HG02870 (cell line): Measurements from ENCODE around the gene HRK.
A peak's percentile ranks its signal among the peaks of the same experiment; 100 is the strongest.

Experiments used
- ATAC-seq: cut with Tn5 transposase; IDR thresholded peaks from one replicate; pipeline ENCODE4 v1.9.1; 2021; ENCODE audit warnings: mild to moderate bottlenecking, moderate library complexity; ENCODE audit not compliant: unreplicated experiment

The HRK gene

DNA sequence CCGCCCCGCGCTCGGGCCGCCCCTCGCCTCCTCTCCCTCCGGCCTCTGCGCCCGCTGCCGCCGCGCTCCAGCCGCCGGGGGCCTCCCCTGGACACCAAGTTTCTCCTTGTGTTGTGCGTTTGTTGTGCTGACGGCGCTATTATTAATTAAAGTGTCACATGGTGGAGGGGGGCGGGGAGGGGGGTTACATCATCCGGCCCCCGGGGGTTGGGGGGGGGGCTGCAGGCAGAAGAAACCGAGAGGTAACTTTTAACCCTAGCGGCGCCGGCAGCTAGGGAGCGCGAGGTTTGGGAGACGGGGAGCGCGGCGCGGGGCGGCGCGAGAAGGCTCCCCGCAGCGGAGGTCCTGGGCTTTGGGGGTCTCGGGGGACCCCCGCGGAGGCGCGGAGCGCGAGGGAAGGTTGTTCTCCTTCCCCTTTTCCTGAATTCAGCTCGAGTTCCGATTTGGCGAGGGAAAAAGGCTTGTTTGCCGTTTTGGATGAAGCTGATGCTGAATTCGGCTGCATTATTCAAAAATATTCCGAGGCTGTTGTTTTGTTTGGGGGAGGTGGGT lies at the start of gene HRK:
HRK (minus strand) TSS at position 117 of the 552 bp plus-strand sequence. CDS start 134 bp downstream, outside the sequence.
- ATAC-seq: peak; percentile 8

DNA sequence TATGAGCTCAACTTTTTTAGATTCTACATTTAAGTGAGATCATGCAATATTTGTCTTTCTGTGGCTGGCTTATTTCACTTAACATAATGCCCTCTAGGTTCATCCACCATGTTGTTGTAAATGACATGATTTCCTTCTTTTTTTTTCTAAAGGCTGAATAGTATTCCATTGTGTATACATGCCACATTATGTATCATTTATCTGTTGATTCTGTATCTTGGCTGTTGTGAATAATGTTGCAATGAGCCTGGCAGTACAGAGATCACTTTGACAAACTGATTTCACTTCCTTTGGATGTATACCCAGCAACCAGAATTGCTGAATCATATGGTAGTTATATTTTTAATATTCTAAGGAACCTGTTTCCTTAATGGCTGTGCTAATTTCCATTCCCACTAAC lies 48.6 kb upstream of the HRK start:
- no peak for ATAC-seq

DNA sequence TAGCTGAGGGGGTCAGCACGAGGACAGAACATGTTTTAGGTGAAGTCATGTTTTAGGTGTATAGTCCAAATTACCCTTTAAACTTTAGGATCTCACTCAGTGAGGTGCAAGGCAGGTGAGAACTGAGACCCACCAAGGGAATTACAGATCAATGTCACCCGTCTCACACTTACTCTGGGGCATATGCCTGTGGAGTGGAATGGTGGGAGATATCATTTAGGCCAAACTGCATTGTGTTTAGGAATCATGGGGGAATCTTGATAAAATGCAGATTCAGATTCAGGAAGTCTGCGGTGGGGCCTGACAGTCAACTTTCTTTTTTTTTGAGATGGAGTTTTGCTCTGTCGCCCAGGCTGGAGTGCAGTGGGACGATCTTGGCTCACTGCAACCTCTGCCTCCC lies 47.3 kb upstream of the HRK start:
- ATAC-seq: no peak

DNA sequence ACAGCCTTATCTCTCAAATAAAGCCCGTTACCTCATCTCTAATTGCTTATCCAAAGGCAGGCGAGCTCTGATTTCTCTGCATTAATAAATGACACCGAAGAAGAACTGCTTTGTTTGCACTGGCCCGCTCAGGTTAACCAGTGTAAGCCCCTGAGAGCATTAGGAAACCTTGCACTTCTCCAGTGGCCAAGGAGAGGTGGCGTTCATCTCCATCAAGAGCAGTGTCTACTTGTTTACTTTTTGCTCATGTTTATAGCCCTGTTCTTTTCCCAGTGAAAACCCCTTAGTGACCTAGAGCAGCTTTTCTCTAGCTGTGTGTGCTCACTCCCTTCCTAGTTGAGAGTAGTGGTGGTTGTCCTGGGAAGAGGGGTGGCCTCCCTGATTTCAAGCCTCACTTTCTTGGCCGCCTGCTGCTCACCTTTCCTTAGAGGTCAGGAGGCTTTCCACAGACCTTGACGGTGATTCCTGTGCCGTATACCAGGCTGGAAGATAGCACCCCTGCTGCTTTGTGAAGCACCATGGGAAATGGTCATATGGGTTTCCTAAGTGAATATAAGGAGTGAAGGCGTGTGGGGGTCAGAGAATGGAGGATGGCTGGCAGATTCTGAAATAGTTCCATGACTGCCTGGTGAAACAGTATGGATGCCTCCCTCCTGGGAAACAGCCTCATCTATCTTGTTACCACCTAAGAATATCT lies 46.2 kb upstream of the HRK start:
- no peak for ATAC-seq

DNA sequence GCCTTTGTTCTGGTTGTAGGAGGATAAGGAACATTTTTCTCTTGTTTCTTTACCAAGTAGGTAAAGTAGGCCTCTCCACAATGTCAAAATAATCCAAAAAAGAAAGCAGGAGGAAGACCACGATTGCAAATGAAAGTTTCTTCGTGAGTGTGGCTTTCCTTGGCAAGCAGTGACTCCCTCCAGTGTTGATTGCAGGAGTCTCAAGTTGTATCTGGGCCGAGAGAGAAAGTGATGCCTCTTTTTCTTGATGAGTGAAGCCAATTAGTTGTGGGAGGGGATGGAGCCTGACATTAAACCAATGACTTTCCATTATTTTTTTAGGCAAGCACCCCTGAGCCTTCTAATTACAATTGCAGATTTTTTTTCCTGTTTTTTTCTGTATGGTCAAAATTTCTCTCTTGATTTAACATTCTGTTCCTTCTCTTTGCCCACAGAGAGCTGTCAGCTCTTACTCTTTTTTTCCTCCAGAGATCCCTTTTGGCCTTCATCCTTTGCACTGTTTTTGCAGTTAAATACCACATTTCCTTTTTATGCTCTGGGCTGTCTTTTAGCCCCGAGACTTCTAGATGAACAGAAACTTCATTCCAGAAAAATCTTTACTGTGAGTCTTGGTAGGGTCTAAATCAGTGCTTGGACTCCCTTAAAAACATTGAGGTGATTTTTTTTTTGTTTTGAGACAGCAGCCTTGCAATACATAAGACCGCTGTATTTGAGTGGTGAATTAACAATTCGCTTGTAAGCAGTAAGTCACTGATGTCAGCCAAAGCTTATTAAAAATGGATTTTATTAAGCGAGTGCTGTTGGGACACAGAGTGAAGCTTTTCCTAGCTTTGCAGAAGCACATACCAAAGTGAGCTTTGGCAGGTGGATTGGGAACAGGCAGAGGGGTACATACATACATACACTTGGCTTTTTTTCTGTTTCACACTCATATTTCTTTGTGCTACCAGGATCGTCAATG lies 45.3 kb upstream of the HRK start:
- no peak for ATAC-seq

DNA sequence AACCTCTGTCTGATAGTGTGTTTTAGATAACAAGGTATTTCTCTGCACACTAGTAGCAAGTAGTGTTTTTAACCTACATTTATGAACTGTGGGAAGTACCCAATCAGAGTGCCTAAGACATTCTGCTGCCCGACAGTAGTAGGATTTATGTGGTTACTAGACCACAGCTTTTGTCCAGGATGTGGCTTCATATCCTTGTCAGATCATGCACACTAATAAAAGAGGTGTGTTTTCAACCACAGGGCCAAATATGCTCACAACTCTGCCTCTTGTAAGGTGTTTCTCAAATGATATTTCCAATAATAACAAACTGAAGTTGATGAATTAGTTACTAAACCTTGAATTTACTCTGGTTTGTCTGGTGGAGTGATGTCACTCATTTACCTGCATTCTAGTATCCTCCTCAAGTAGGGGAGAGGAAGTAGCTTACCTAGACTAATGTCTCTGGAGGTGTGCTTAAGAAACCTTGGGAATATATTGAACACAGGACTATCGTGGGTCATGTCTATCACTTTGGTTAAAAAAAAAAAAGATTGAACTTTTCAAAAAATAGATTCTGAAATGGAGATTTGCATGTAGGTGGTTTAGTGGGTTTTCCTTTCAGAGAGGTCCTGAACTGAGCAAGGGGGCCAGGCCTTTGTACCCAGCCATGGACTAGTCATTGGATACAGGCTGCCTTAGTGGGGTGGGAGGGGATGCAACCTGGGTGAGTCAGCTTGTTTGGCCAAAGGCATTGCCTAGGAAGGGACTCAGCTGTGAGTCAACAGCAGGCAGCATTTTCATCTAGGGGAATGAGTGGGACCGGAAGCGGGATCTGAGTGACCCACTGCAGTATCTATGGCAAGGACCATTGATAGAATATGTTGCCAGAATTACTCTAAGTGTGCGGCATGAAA lies 43.6 kb upstream of the HRK start:
- ATAC-seq: peak; percentile 53

DNA sequence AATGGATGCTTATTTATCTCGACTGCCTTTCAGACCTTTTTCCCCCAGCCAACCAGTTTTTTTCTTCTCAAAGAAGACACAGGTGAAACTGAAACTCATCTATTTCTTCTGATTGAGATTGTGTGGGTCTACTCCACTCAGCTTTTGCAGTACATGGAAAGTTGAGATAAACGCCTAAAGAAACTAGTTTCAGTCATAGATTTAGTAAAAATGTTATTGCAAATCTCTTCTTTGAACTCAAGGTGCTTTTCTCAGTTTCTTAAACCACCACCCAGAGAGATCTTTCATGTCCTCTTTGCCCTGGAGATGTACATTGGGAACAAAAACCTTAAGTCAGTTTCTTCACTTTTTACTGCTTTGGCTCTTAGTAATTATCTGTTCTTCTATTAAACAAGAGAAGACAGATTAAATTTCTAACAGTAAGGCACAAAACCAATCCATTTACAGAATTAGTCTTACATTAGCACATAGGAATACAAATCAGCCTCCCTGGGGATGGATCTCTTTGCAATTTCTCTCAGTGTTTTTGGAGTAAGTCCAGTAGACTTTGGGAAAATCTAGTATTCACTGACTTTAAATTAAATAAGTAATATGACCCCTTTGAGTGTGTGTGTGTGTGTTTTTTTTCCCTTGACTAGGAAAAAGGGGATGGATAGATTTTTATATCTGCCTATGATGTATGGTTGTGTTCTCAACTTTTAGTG lies 41.1 kb upstream of the HRK start:
- ATAC-seq: peak; percentile 77

DNA sequence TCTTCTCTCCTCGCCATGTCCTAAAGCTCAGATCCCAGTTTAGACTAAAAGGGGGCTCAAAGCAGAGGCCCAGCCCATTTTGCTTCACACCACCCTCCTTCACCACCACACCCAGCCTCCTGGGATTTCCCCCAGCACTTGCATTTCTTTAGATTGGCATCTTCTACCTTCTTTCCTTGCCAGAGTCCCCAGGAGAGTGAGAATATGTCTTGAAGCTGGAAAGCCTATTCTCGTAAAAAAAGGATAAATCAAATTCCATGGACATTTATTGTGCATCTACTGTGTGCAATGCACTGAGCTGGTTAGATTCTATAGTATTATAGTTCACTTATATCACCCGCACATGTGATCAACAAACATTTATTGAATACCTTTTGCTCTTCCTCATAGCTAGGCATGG lies 39.7 kb upstream of the HRK start:
- no peak for ATAC-seq

DNA sequence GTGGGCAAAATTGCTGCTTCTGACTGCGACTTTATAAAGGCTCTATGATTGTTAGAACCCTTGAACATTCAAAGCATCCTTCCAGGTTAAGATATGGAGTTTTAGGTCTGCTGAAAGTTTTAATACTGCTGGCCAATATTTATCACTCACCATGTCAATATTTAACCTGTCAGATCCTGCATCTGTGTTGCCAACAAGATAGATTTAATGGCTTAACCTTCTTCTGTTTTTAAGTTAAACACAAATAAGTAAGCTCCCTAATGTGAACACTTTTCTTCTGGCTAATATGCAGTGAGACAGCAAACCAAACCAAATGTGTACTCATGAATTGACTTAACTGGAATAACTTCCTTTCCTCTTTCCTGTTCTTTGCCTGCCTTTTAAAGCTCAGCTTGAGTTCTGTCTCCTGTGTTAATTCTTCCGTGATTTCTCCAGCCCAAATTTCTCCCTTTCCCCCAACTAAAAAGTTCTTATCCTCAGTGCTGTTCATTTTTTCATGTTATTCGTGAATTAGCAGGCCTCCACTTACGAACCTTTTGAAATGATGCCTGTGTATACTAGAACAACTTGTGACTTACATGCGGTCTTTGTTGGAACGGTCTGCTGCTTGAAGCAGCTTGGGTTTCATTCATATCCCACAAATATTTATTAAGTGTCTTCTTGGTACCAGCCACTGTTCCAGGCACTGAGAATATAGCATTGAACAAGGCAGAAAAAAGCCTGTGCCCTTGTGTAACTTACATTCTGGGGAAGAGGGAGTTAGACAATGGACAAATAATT lies 38.7 kb upstream of the HRK start:
- no peak for ATAC-seq

DNA sequence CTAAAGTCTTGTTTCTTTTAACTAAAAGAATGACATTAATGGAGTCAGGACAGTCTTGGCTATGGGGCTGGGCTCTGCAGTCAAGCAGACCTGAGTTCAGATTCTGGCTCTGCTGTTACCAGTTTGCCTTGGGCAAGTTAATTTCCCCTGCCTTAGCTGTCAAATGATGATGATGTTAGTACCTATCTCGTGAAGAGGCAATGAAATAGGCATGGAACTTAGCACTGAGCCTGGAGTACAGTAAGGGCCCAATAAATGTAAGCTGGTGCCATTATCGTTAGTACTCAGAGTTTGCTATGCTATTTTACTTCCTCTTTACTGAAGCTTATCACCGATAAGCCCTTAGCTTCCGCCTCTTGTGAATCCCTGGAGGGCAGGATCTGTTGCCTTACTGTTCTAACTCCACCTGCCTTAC lies 38.0 kb upstream of the HRK start:
- ATAC-seq: no peak

DNA sequence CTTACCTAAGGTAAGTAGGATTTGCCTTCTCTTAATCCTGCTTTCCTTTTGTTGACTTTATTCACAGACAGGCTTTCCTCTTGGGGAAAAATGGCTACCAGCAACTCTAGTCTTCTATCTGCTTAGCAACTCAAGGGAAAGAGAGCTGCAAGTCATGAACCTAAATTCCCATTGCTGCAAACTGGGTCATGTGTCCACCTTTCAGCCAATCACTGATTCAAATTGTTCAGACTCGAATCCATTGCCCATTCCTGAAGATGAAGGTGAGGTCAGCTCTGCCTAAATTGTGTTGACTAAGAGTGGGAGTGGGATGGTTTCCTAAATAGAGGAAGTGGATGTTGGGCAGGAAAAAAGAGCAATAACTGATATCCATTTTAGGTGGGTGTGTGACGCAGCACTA lies 37.2 kb upstream of the HRK start:
- no peak for ATAC-seq

DNA sequence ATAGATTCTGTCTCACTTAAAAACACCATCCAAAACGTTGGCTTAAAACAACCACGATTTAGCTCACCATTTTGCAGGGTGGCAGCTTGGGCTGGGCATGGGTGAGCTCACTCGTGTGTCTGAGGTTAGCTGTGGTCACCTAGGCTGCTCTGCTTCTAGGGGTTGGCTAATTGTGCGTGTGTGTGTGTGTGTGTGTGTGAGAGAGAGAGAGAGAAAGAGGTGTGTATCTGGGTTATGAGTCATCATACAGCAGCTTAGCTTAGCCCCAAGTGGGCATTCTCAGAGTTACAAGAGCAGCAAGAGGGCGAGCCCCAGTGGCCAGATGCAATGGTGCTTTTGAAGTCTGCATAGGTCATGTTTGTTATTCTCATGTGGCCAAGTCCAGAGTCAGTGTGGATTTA lies 35.5 kb upstream of the HRK start:
- peak; percentile 92 for ATAC-seq

DNA sequence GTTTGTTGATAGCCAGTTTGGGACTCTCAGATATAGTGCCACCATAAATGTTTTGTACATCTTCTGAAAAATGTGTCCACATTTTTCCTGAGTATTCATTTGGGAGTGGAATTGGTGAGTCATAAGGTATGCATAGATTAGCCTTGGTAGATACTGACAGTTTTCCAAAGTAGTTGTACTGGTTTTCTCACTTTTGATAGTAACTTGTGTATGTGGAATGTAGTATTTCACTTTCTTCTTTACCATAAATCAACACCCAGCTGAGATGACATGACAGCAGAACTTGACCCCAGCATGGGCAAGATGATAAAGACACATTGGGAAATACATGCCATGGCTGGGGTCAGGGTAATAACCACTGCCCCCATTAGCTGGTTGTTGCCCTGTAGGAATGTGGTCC lies 34.9 kb upstream of the HRK start:
- ATAC-seq: no peak

DNA sequence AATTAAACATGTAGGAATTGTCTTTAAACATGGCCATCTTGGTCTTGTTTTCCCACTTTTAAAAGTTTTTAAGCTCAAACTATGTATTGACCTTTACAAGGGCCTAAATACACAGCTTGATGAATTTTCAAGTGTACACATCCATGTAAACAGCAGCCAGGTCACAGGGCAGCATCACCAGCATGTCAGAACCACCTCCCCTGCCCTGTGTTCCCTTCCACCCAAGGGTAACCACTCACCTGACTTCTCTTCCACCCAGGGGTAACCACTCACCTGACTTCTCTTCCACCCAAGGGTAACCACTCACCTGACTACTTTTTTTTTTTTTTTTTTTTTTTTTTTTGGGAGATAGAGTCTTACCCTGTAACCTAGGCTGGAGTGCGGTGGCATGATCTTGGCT lies 34.1 kb upstream of the HRK start:
- no peak for ATAC-seq

DNA sequence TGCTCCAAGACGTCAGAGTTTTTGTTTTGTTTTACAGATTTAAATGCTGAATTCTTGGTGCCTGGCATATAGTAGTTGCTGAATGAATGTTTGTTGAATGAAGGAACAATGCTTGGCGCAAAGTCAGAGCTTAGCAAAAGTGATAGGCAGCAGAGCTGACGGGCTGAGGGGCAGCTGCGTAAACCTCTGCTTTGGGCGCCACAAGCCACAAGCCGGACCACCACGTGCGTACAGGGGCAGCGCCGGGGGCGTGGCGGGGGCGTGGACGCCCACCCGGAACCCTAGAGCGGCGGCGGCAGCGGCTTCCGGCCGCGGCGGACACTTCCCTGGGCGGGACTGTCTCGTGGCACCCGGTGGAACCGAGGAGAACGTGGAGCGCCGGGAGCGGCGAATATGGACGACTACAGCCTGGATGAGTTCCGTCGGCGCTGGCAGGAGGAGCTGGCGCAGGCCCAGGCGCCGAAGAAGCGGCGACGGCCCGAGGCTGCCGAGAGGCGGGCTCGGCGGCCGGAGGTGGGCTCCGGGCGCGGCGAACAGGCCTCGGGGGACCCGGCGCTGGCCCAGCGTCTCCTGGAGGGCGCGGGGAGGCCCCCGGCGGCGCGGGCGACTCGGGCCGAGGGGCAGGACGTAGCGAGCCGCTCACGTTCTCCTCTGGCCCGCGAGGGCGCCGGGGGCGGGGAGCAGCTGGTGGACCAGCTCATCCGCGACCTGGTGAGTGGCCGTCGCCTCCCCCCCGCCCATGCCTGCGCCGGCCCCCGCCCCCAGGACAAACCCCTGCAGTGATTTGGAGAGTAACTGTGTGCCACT lies 29.6 kb upstream of the HRK start, which contains the start of gene FBXW8:
FBXW8 (plus strand) TSS at position 306 of the 807 bp plus-strand sequence; CDS start at position 394, 88 bp downstream.
- ATAC-seq: peak; percentile 83

DNA sequence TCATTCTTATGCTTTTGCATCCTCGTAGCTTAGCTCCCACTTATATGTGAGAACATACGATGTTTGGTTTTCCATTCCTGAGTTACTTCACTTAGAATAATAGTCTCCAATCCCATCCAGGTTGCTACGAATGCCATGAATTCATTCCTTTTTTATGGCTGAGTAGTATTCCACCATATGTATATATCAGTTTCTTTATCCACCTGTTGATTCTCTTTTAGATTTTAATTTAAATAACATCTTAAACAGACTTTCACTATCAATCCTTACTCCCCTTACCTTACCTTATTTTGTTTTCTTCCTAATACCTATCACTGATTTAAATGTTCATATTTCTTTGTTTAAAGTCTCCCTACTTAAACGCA lies 29.0 kb upstream of the HRK start:
- no peak for ATAC-seq

DNA sequence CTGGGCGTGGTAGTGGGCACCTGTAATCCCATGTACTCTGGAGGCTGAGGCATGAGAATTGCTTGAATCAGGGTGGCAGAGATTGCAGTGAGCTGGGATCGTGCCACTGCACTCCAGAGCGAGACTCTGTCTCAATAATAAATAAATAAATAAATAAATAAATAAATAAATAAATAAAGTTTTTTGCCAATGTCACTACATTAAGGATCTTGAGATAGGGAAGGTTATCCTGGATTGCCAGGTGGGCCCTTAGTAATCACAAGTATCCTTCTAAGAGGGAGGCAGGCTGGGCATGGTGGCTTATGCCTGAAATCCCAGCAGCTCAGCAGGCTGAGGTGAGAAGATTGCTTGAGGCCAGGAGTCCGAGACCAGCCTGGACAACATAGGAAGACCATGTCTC lies 25.0 kb upstream of the HRK start:
- no peak for ATAC-seq

DNA sequence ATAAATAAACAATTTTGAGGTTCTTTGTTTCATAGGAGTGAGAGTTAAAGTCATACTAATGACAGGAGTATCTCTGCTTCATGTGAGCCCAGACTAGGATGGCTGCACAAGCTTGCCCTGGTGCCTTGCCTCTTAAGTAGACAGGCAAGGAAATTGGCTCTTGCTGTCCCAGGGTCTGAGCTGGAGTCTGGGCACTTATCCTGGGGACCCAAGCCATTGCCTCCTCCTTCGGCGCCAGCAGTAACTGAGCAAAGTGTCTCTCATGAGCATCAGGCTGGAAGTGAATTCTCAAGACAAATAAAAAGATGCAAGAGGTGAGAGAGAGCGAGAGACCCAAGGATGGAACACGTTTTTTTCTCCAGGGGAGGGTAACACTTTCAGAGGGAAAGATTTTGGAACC lies 22.6 kb upstream of the HRK start:
- no peak for ATAC-seq

DNA sequence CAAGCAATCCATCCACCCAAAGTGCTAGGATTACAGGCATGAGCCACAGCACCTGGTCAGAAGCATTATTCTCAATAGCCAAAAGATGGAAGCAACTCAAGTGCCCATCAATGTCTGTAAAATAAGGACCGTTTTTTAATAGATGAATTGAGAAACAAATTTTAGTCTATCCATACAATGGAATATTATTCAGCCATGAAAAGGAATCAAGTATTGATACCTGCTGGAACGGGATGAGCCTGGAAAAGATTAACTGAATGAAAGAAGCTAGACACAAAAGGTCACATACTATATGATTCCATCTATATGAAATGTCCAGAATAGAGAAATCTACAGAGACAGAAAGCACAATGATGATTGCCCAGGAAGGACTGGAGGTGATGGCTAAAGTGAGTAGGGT lies 20.4 kb upstream of the HRK start:
- no peak for ATAC-seq
